Colon (tissue), 2 donors: Measurements from ENCODE around the gene ETHE1.

Experiments
- FAIRE-seq: peaks from 2 replicates; lab custom pipeline; 2012; peaks lifted over from hg19 to GRCh38; lab: Jason Lieb, UNC
- donor health status: control.
- donor health status: control.

The ETHE1 gene

GRCh38 chr19:43464134-43464775, 62.7 kb downstream of the ETHE1 start:
- FAIRE-seq = no peak

GRCh38 chr19:43463381-43464133, 63.4 kb downstream of the ETHE1 start:
- no peak for FAIRE-seq

GRCh38 chr19:43462785-43463380, 64.1 kb downstream of the ETHE1 start:
- no peak for FAIRE-seq

GRCh38 chr19:43462383-43462782, 64.6 kb downstream of the ETHE1 start:
- FAIRE-seq = no peak

GRCh38 chr19:43461303-43461702, 65.7 kb downstream of the ETHE1 start:
- no peak for FAIRE-seq

GRCh38 chr19:43460362-43461016, 66.5 kb downstream of the ETHE1 start:
- no peak for FAIRE-seq

- FAIRE-seq = no peak
Measured at GRCh38 chr19:43457809-43458208, 69.2 kb downstream of the ETHE1 start.
